ENCODE data around the gene LRFN2. TPM values are rescaled to one million over a fixed set of nuclear protein-coding genes. Genes with fewer than 3 reads are reported as not detected.

The LRFN2 gene
- polyA plus RNA-seq, 3 donors, result not detected

GRCh38 chr6:40540790-40541189 is 46.4 kb downstream of the LRFN2 start:
- H3K79me2 ChIP-seq (ENCODE audit: insufficient read depth, low read length), result no peaks in the 10 kb centered on the region
- no peaks in the 10 kb centered on the region for H3K4me1 Mint-ChIP-seq
- no peak for TF ChIP-seq CTCF (IDR thresholded peaks at IDR 0.05)
- intact Hi-C loops (cut with micrococcal nuclease), result no loop called here
- no peak overlapping the region for H3K27ac Mint-ChIP-seq
- no peaks in the 10 kb centered on the region for H3K36me3 Mint-ChIP-seq
- no peak overlapping the region for H3K4me3 Mint-ChIP-seq
- H3K9me3 Mint-ChIP-seq, result no peaks in the 10 kb centered on the region
- H3K9me3 ChIP-seq (replicated peaks in 1 of 2; ENCODE audit: control insufficient read depth in 1 of 2, insufficient read depth in 1 of 2, low read length in 2 of 2), result no peaks in the 10 kb centered on the region
- H3K4me2 ChIP-seq (replicated peaks; ENCODE audit: extremely low read depth, low read length, poor library complexity, severe bottlenecking), result no peak overlapping the region
- H3K4me1 ChIP-seq (ENCODE audit: control insufficient read depth in 1 of 2, insufficient read depth in 2 of 2, low read length in 2 of 2), result no peaks in the 10 kb centered on the region
- H4K20me1 ChIP-seq (ENCODE audit: insufficient read depth, low read length), result no peaks in the 10 kb centered on the region
- no peak for DNase-seq
- H3K27ac ChIP-seq (ENCODE audit: low read depth in 1 of 2, low read length in 2 of 2), result no peak overlapping the region
- no peak overlapping the region for H3K4me3 ChIP-seq (replicated peaks in 1 of 3; ENCODE audit: low read depth in 2 of 3, low read length in 3 of 3)
- H3K9ac ChIP-seq (ENCODE audit: insufficient read depth, low read length, poor library complexity, severe bottlenecking), result no peak overlapping the region
- no peak overlapping the region for H2AFZ ChIP-seq (ENCODE audit: insufficient read depth, low read depth, low read length, poor library complexity, severe bottlenecking)
- H3K27me3 ChIP-seq (ENCODE audit: control insufficient read depth in 2 of 2, insufficient read depth in 2 of 2, low read length in 2 of 2), result no peaks in the 10 kb centered on the region
- 93% methylated on average over 3 of the region's 6 CpGs for WGBS (ENCODE audit: insufficient coverage)
- no peaks in the 10 kb centered on the region for H3K36me3 ChIP-seq (replicated peaks in 1 of 2; ENCODE audit: control insufficient read depth in 1 of 2, insufficient read depth in 2 of 2, low read length in 2 of 2)
- H3K27me3 Mint-ChIP-seq (ENCODE audit: low read depth in 3 of 3), result peaks cover 2 to 5% (median 4%) of the 10 kb centered on the region in 3 donors

GRCh38 chr6:40539853-40540252 is 47.3 kb downstream of the LRFN2 start:
- DNase-seq, result no peak
- H3K27me3 Mint-ChIP-seq (ENCODE audit: low read depth in 3 of 3), result peaks cover 0 to 5% (median 3%) of the 10 kb centered on the region in 3 donors
- H3K4me3 ChIP-seq (replicated peaks in 1 of 3; ENCODE audit: low read depth in 2 of 3, low read length in 3 of 3), result no peak overlapping the region
- no peaks in the 10 kb centered on the region for H3K36me3 ChIP-seq (replicated peaks in 1 of 2; ENCODE audit: control insufficient read depth in 1 of 2, insufficient read depth in 2 of 2, low read length in 2 of 2)
- 100% methylated on average over 3 of the region's 7 CpGs for WGBS (ENCODE audit: insufficient coverage)
- H4K20me1 ChIP-seq (ENCODE audit: insufficient read depth, low read length), result no peaks in the 10 kb centered on the region
- no peak overlapping the region for H3K9ac ChIP-seq (ENCODE audit: insufficient read depth, low read length, poor library complexity, severe bottlenecking)
- H3K27ac ChIP-seq (ENCODE audit: low read depth in 1 of 2, low read length in 2 of 2), result no peak overlapping the region
- no peak for TF ChIP-seq CTCF (IDR thresholded peaks at IDR 0.05)
- no peaks in the 10 kb centered on the region for H3K27me3 ChIP-seq (ENCODE audit: control insufficient read depth in 2 of 2, insufficient read depth in 2 of 2, low read length in 2 of 2)
- no peak overlapping the region for H2AFZ ChIP-seq (ENCODE audit: insufficient read depth, low read depth, low read length, poor library complexity, severe bottlenecking)
- no peaks in the 10 kb centered on the region for H3K36me3 Mint-ChIP-seq
- no peaks in the 10 kb centered on the region for H3K9me3 ChIP-seq (replicated peaks in 1 of 2; ENCODE audit: control insufficient read depth in 1 of 2, insufficient read depth in 1 of 2, low read length in 2 of 2)
- no peak overlapping the region for H3K4me3 Mint-ChIP-seq
- H3K4me2 ChIP-seq (replicated peaks; ENCODE audit: extremely low read depth, low read length, poor library complexity, severe bottlenecking), result no peak overlapping the region
- H3K4me1 ChIP-seq (ENCODE audit: control insufficient read depth in 1 of 2, insufficient read depth in 2 of 2, low read length in 2 of 2), result no peaks in the 10 kb centered on the region
- no peaks in the 10 kb centered on the region for H3K9me3 Mint-ChIP-seq
- H3K79me2 ChIP-seq (ENCODE audit: insufficient read depth, low read length), result no peaks in the 10 kb centered on the region
- no peaks in the 10 kb centered on the region for H3K4me1 Mint-ChIP-seq
- intact Hi-C loops (cut with micrococcal nuclease), result no loop called here
- H3K27ac Mint-ChIP-seq, result no peak overlapping the region

Measured in CD14-positive monocyte (primary cell).